Prostate gland (tissue), 2 donors: ENCODE measurements around the gene RSPH9. TPM values are rescaled to one million over a fixed set of nuclear protein-coding genes. Genes with fewer than 3 reads are reported as not detected.
"Not testable (repeated sequence)": the region's sequence is repeated elsewhere in the genome, so short reads cannot be mapped to it uniquely, and the experiment has no call there.

Source experiments
- DNase-seq: peaks from one replicate; pipeline ENCODE4 v3.0.0-alpha.2; 2019; ENCODE audit warnings: low spot score
- H3K27ac ChIP-seq, 2 donors: fragments of 200-600 bp; sonication (generic); 2 replicates each; pipeline ENCODE4 v1.5.1; 2017 to 2019
- H3K27me3 ChIP-seq: fragments of 200-600 bp; sonication (generic); replicated peaks from 2 replicates; pipeline ENCODE4 v1.5.1; 2019; ENCODE audit not compliant: insufficient read depth
- H3K36me3 ChIP-seq, 2 donors: fragments of 200-600 bp; sonication (generic); 1 replicate in 1 of 2; 2 replicates in 1 of 2; pipeline versions ENCODE4 v1.5.1 to v1.8.1; 2017 to 2019
- H3K4me1 ChIP-seq: fragments of 200-600 bp; sonication (generic); replicated peaks from 2 replicates; pipeline ENCODE4 v1.5.1; 2019
- H3K4me3 ChIP-seq, 2 donors: fragments of 200-600 bp; sonication (generic); 2 replicates each; pipeline ENCODE4 v1.5.1; 2017 to 2019
- H3K9me3 ChIP-seq: fragments of 200-600 bp; sonication (generic); 2 replicates; pipeline ENCODE4 v1.5.1; 2017
- POLR2A ChIP-seq: fragments of 450-650 bp; IDR thresholded peaks from one replicate; pipeline ENCODE4 v1.6.1; 2016; ENCODE audit warnings: antibody characterized with exemption, mild to moderate bottlenecking
- POLR2AphosphoS5 ChIP-seq: sonication (generic); formaldehyde crosslinking; IDR thresholded peaks from one replicate; pipeline ENCODE4 v1.6.1; 2017; ENCODE audit warnings: antibody characterized with exemption
- WGBS: methylation state at CpG from one replicate; pipeline ENCODE4 v1.1.5; 2018; 5-methylcytosine and 5-hydroxymethylcytosine counted together
- intact Hi-C: fragments of 100-400 bp; cut with DNase I; formaldehyde crosslinking; loops from one replicate; pipeline ENCODE4 v1.14.2; 2022
- total RNA-seq, 2 donors: library from RNA; depleted of rRNA; stranded (reverse); fragments of >200 nt; gene quantifications; one replicate each; pipeline ENCODE4 v1.1.0, GENCODE V29; 2016
- TF ChIP-seq, protein P1 (sequence below), 4 experiments: fragments of 200-600 bp in 2 of 4; fragments of 450-650 bp in 2 of 4; sonication (generic) in 2 of 4; IDR thresholded peaks; 1 replicate in 3 of 4; 2 replicates in 1 of 4; pipeline ENCODE4 v1.5.1; 2016 to 2019; ENCODE audit warnings: antibody characterized with exemption in 4 of 4, mild to moderate bottlenecking in 2 of 4, moderate library complexity in 2 of 4

The RSPH9 gene
- total RNA-seq, 2 donors from 2014 or later, result 0.23 to 1.9 TPM

DNA sequence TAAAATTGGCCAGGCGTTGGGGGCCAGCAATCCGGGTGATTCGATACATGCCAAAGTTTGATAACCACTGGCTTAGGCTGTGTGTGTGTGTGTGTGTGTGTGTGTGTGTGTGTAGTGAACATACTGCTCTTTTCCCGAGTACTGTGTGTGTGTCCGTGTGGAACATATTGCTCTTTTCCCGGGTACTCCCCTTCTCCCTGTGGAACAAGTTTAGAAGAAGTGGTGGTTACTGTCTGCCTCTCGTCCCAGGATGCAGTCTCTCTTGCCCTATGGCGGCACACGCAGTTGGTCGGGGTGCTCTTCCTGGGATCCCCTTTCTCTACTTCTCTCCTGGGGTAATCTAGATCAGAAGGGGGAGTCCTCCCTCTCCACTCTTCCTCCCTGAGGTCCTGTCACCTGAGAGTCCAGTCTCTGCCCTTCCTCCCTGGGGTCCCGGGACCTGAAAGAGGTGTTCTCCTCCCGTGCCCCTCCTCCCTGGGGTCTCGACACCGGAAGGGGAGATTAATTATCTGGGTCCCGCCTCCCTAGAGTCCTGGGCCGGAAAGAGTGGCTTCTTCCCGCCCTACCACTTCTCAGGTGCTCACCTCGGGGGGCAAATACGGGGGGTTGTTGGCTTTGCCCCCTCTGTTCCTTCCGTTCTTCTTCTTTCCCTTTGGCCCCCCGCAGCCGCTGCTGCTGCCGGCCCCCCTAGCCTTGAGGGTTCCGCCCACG, 16.3 kb upstream of the RSPH9 start:
- TF ChIP-seq POLR2A, result no peak
- TF ChIP-seq, protein P1, sequence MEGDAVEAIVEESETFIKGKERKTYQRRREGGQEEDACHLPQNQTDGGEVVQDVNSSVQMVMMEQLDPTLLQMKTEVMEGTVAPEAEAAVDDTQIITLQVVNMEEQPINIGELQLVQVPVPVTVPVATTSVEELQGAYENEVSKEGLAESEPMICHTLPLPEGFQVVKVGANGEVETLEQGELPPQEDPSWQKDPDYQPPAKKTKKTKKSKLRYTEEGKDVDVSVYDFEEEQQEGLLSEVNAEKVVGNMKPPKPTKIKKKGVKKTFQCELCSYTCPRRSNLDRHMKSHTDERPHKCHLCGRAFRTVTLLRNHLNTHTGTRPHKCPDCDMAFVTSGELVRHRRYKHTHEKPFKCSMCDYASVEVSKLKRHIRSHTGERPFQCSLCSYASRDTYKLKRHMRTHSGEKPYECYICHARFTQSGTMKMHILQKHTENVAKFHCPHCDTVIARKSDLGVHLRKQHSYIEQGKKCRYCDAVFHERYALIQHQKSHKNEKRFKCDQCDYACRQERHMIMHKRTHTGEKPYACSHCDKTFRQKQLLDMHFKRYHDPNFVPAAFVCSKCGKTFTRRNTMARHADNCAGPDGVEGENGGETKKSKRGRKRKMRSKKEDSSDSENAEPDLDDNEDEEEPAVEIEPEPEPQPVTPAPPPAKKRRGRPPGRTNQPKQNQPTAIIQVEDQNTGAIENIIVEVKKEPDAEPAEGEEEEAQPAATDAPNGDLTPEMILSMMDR (IDR thresholded peaks at IDR 0.05), result no peak
- peak; percentile 9 for TF ChIP-seq POLR2AphosphoS5
- 1% methylated on average over 25 of the region's 25 CpGs for WGBS
- peak overlapping the region; percentile 96 to 98 for H3K27ac ChIP-seq
- no peaks in the 10 kb centered on the region for H3K27me3 ChIP-seq
- no peaks in the 10 kb centered on the region for H3K9me3 ChIP-seq
- DNase-seq, result peak; percentile 27
- H3K36me3 ChIP-seq, result peaks cover 0 to 8% of the 10 kb centered on the region in 2 donors
- intact Hi-C loops, result no loop called here
- H3K4me3 ChIP-seq, result peak overlapping the region; percentile 85 to 99
- peaks cover 9% of the 10 kb centered on the region for H3K4me1 ChIP-seq

GRCh38 chr6:43629104-43629504, 15.7 kb upstream of the RSPH9 start, which contains the start of gene GTPBP2:
Gene GTPBP2, minus strand, starts transcription at chr6:43629264. Its CDS starts 102 bp downstream, at chr6:43629162.
- H3K36me3 ChIP-seq, result peaks cover 0 to 8% of the 10 kb centered on the region in 2 donors
- 1% methylated on average over 27 of the region's 46 CpGs for WGBS
- H3K9me3 ChIP-seq, result no peaks in the 10 kb centered on the region
- H3K27ac ChIP-seq, result peak within 1 kb of the TSS; percentile 96 to 98
- peak within 1 kb of the TSS; percentile 85 to 99 for H3K4me3 ChIP-seq
- intact Hi-C loops, result no loop called here
- DNase-seq, result peak; percentile 100
- peaks cover 9% of the 10 kb centered on the region for H3K4me1 ChIP-seq
- peak; percentile 71 for TF ChIP-seq POLR2A
- TF ChIP-seq POLR2AphosphoS5, result peak; percentile 97
- TF ChIP-seq, protein P1 (IDR thresholded peaks at IDR 0.05), result no peak
- no peaks in the 10 kb centered on the region for H3K27me3 ChIP-seq

DNA sequence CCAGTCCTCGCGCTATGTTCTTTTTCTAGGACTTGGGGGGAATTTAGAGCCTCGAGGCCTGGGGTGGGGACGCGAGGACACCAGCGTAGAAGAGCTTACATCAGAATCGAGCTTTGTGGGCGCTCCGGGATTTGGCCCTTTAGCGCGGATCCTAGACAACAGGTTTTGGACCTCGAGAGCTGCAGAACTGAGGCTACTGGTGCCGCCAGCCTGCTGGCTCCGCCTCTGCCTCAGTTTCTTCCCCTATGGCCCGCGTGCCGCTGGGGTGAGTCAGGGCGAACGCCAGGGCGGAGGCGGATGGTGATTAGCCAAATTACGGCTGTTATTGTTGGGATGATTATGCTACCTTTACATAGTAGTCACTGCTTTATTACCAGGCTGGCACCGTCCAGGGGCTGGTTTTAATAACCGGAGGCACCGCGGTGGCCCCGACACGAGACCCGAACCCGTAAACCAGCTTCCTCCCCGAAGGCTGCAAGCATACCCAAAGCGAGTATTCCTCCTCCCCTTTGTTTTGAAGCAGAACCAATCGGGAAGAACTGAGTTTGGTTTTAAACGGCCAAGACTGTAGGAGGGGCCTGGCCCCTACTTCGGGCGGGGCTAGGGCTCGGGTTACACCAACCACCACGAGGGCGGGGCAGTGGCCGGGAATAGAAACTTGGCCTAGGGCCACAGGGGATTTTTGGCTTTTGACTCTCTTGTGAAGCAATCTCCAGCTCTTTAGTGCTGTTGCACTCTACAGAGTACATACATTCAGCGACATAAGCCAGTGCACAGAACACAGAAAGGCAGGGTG, 15.1 kb upstream of the RSPH9 start:
- H3K27me3 ChIP-seq, result no peaks in the 10 kb centered on the region
- no peaks in the 10 kb centered on the region for H3K9me3 ChIP-seq
- peak; percentile 96 for DNase-seq
- intact Hi-C loops, result no loop called here
- H3K4me3 ChIP-seq, result peak overlapping the region; percentile 85 to 99
- peaks cover 0 to 4% of the 10 kb centered on the region in 2 donors for H3K36me3 ChIP-seq
- TF ChIP-seq POLR2AphosphoS5 (peak; percentile 99), POLR2A (peak; percentile 87)
- TF ChIP-seq, protein P1 (IDR thresholded peaks at IDR 0.05), result peak in 1 of 4 experiments; percentile 4
- peak overlapping the region; percentile 96 to 98 for H3K27ac ChIP-seq
- 0% methylated on average over 39 of the region's 41 CpGs for WGBS
- peaks cover 9% of the 10 kb centered on the region for H3K4me1 ChIP-seq

DNA sequence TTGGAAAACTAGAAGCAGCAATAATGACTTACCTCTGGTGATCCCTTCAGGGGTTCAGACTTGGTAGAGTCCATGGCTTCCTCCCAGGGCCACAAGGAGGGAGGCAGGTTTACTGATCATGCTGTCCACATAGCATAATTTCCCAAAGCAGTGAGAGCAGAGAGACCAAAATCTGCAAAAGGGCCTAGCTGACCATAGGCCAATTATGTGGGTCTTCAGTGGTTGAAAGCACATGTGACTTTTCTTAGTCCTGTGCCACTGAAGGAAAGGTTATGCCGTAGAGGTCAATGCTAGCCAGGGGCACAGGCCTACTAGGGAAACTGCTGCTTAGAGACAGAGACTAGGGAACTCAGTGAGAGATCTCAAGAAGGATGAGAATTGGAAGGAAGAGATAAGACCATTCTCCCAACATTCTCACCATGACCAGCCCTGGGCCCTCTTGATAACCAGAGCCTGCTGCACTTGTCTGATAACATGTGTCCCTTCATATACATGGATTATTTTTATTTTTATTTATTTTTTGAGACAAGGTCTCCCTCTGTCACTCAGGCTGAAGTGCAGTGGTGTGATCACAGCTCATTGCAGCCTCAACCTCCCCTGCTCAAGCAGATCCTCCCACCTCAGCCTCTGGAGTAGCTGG, 13.7 kb upstream of the RSPH9 start:
- H3K27ac ChIP-seq, result no peak overlapping the region
- TF ChIP-seq, protein P1 (IDR thresholded peaks at IDR 0.05), result no peak
- TF ChIP-seq POLR2AphosphoS5, result no peak
- TF ChIP-seq POLR2A, result no peak
- 91% methylated on average over 1 of the region's 1 CpG for WGBS
- intact Hi-C loops, result no loop called here
- H3K4me3 ChIP-seq, result no peak overlapping the region
- peaks cover 9% of the 10 kb centered on the region for H3K4me1 ChIP-seq
- no peaks in the 10 kb centered on the region for H3K36me3 ChIP-seq
- H3K9me3 ChIP-seq, result no peaks in the 10 kb centered on the region
- DNase-seq, result no peak
- no peaks in the 10 kb centered on the region for H3K27me3 ChIP-seq

- 95% methylated on average over 7 of the region's 7 CpGs for WGBS
Observed at GRCh38 chr6:43633002-43633401, 11.8 kb upstream of the RSPH9 start.

More at GRCh38 chr6:43633002-43633401, 11.8 kb upstream of the RSPH9 start:
- H3K4me3 ChIP-seq, H3K9me3 ChIP-seq, H3K27me3 ChIP-seq, H3K4me1 ChIP-seq, intact Hi-C loops, H3K36me3 ChIP-seq, DNase-seq, H3K27ac ChIP-seq: not testable (repeated sequence)
